ENCODE measurements around the gene NDUFS2.
A peak's percentile ranks its signal among the peaks of the same experiment; 100 is the strongest.

Gene NDUFS2

DNA sequence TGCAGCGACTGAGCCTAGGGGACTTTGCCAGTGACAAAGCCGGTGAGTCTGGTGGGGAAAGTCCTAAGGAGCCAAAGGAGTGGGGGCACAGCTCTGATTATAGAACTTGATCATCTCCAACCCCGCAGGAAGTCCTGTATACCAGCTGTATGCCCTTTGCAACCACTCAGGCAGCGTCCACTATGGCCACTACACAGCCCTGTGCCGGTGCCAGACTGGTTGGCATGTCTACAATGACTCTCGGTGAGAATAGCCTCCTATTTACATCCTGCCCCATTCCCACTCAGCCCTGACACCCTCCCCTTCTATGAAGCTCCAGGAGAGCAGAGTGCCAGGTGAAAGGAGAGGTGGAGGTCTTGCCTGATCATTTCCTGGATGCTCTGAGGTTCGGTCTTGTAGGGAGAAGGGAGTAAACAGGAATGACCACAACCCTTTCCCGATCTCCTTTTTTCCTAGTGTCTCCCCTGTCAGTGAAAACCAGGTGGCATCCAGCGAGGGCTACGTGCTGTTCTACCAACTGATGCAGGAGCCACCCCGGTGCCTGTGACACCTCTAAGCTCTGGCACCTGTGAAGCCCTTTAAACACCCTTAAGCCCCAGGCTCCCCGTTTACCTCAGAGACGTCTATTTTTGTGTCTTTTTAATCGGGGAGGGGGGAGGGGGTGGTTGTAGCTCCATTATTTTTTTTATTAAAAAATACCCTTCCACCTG, 37.1 kb upstream of the NDUFS2 start:
- Mint-ChIP-seq H3K4me1 (peaks cover 56% of the 10 kb centered on the region), H3K36me3 (ENCODE audit: insufficient read depth) (peaks cover 17% of the 10 kb centered on the region)

GRCh38 chr1:161165742-161166668, 36.2 kb upstream of the NDUFS2 start, which contains the start of gene PPOX:
TSS of gene PPOX (plus strand) at chr1:161166426. CDS start at chr1:161166848, 422 bp downstream.
- no peaks in the 10 kb centered on the region for H3K27me3 Mint-ChIP-seq
- ATAC-seq (replicated peaks; ENCODE audit: extremely low read depth, poor library complexity, severe bottlenecking): peak; percentile 92
- H3K4me1 Mint-ChIP-seq: peaks cover 55% of the 10 kb centered on the region
- peaks cover 20% of the 10 kb centered on the region for H3K36me3 Mint-ChIP-seq (ENCODE audit: insufficient read depth)
- peak within 1 kb of the TSS; percentile 76 for H3K4me3 Mint-ChIP-seq
- H3K27ac Mint-ChIP-seq (ENCODE audit: low read depth): peak within 1 kb of the TSS; percentile 98
- DNase-seq (ENCODE audit: low spot score in 2 of 2): peak; percentile 85 to 90
- H3K9me3 Mint-ChIP-seq: no peaks in the 10 kb centered on the region

More for the DNA sequence above, 37.1 kb upstream of the NDUFS2 start:
- peak overlapping the region; percentile 76 for H3K4me3 Mint-ChIP-seq
- peak overlapping the region; percentile 98 for H3K27ac Mint-ChIP-seq (ENCODE audit: low read depth)
- no peaks in the 10 kb centered on the region for H3K9me3 Mint-ChIP-seq
- ATAC-seq (replicated peaks; ENCODE audit: extremely low read depth, poor library complexity, severe bottlenecking) (no peak), DNase-seq (ENCODE audit: low spot score in 2 of 2) (no peak)
- no peaks in the 10 kb centered on the region for H3K27me3 Mint-ChIP-seq

- H3K4me3 Mint-ChIP-seq: peak overlapping the region; percentile 76
- H3K4me1 Mint-ChIP-seq: peaks cover 53% of the 10 kb centered on the region
- ATAC-seq (replicated peaks; ENCODE audit: extremely low read depth, poor library complexity, severe bottlenecking): no peak
- no peak for DNase-seq (ENCODE audit: low spot score in 2 of 2)
- peak overlapping the region; percentile 98 for H3K27ac Mint-ChIP-seq (ENCODE audit: low read depth)
- no peaks in the 10 kb centered on the region for H3K9me3 Mint-ChIP-seq
- no peaks in the 10 kb centered on the region for H3K27me3 Mint-ChIP-seq
- peaks cover 29% of the 10 kb centered on the region for H3K36me3 Mint-ChIP-seq (ENCODE audit: insufficient read depth)
Observed at GRCh38 chr1:161166669-161167548, 35.3 kb upstream of the NDUFS2 start.

- Mint-ChIP-seq H3K4me3 (peak overlapping the region; percentile 76), H3K4me1 (peaks cover 63% of the 10 kb centered on the region), H3K9me3 (no peaks in the 10 kb centered on the region), H3K27ac (ENCODE audit: low read depth) (no peak overlapping the region), H3K27me3 (no peaks in the 10 kb centered on the region), H3K36me3 (ENCODE audit: insufficient read depth) (peaks cover 41% of the 10 kb centered on the region)
- ATAC-seq (replicated peaks; ENCODE audit: extremely low read depth, poor library complexity, severe bottlenecking) (no peak), DNase-seq (ENCODE audit: low spot score in 2 of 2) (no peak)
Observed at GRCh38 chr1:161168906-161169305, 33.3 kb upstream of the NDUFS2 start.

DNA sequence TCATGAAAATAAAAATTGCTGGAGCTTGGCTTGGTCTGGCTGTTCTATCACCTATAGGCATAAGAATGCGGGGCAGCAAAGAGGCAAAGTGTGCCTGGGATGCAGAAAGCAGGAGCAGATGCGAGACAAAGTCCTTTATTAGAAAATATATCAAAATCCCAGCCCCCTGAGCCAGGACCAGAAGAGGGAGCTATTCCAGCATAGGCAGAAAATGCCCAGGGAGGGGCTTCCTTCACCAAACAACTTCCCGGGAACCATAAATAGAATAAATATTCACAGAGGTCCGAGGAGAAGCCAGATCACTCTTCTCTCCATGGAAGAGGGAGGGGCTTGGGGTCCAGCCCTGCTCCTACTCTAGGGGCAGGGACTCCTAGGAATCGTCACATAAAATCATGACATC, 31.0 kb upstream of the NDUFS2 start:
- DNase-seq (ENCODE audit: low spot score in 2 of 2): no peak
- H3K27me3 Mint-ChIP-seq: no peaks in the 10 kb centered on the region
- no peak for ATAC-seq (replicated peaks; ENCODE audit: extremely low read depth, poor library complexity, severe bottlenecking)
- H3K36me3 Mint-ChIP-seq (ENCODE audit: insufficient read depth): peaks cover 44% of the 10 kb centered on the region
- peaks cover 69% of the 10 kb centered on the region for H3K4me1 Mint-ChIP-seq
- no peaks in the 10 kb centered on the region for H3K9me3 Mint-ChIP-seq
- peak overlapping the region; percentile 73 for H3K27ac Mint-ChIP-seq (ENCODE audit: low read depth)
- H3K4me3 Mint-ChIP-seq: no peak overlapping the region

- H3K27me3 Mint-ChIP-seq: no peaks in the 10 kb centered on the region
- peak overlapping the region; percentile 73 for H3K27ac Mint-ChIP-seq (ENCODE audit: low read depth)
- ATAC-seq (replicated peaks; ENCODE audit: extremely low read depth, poor library complexity, severe bottlenecking) (no peak), DNase-seq (ENCODE audit: low spot score in 2 of 2) (no peak)
- H3K4me1 Mint-ChIP-seq: peaks cover 69% of the 10 kb centered on the region
- no peaks in the 10 kb centered on the region for H3K9me3 Mint-ChIP-seq
- H3K36me3 Mint-ChIP-seq (ENCODE audit: insufficient read depth): peaks cover 42% of the 10 kb centered on the region
- H3K4me3 Mint-ChIP-seq: no peak overlapping the region
Observed at GRCh38 chr1:161171696-161172095, 30.5 kb upstream of the NDUFS2 start.

GRCh38 chr1:161172349-161172748, 29.8 kb upstream of the NDUFS2 start:
- Mint-ChIP-seq H3K27ac (ENCODE audit: low read depth) (peak overlapping the region; percentile 71), H3K36me3 (ENCODE audit: insufficient read depth) (peaks cover 47% of the 10 kb centered on the region), H3K4me1 (peaks cover 70% of the 10 kb centered on the region), H3K4me3 (no peak overlapping the region), H3K9me3 (no peaks in the 10 kb centered on the region), H3K27me3 (no peaks in the 10 kb centered on the region)
- ATAC-seq (replicated peaks; ENCODE audit: extremely low read depth, poor library complexity, severe bottlenecking) (no peak), DNase-seq (ENCODE audit: low spot score in 2 of 2) (no peak)

- no peak overlapping the region for H3K4me3 Mint-ChIP-seq
- H3K4me1 Mint-ChIP-seq: peaks cover 73% of the 10 kb centered on the region
- no peaks in the 10 kb centered on the region for H3K27me3 Mint-ChIP-seq
- no peaks in the 10 kb centered on the region for H3K9me3 Mint-ChIP-seq
- no peak for DNase-seq (ENCODE audit: low spot score in 2 of 2)
- no peak for ATAC-seq (replicated peaks; ENCODE audit: extremely low read depth, poor library complexity, severe bottlenecking)
- H3K36me3 Mint-ChIP-seq (ENCODE audit: insufficient read depth): peaks cover 49% of the 10 kb centered on the region
- H3K27ac Mint-ChIP-seq (ENCODE audit: low read depth): no peak overlapping the region
Observed at GRCh38 chr1:161172776-161173376, 29.3 kb upstream of the NDUFS2 start.

- H3K4me1 Mint-ChIP-seq: peaks cover 70% of the 10 kb centered on the region
- H3K27ac Mint-ChIP-seq (ENCODE audit: low read depth): no peak overlapping the region
- H3K36me3 Mint-ChIP-seq (ENCODE audit: insufficient read depth): peaks cover 49% of the 10 kb centered on the region
Observed at GRCh38 chr1:161173711-161174110, 28.5 kb upstream of the NDUFS2 start.

DNA sequence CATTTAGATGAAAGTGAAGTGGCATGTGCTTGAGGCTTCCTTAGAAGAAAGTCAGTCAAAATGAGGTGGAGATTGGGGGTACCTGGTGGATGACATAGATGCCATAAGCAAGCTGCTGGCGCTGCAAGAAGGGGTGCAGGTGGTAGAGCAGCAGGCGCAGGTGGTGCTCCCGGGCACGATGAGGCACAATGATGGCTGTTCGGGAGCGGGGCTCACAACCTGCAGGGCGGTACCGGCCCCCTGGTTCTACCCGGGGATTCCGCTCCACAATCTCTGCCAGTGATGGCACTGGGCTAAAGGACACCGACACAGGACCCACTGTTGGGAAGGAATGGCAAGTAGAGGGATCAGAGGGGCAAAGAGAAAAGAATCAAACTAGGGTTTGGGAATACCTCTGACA, 27.3 kb upstream of the NDUFS2 start:
- H3K27ac Mint-ChIP-seq (ENCODE audit: low read depth): no peak overlapping the region
- DNase-seq (ENCODE audit: low spot score in 2 of 2): no peak
- no peaks in the 10 kb centered on the region for H3K9me3 Mint-ChIP-seq
- H3K4me1 Mint-ChIP-seq: peaks cover 70% of the 10 kb centered on the region
- no peak for ATAC-seq (replicated peaks; ENCODE audit: extremely low read depth, poor library complexity, severe bottlenecking)
- H3K36me3 Mint-ChIP-seq (ENCODE audit: insufficient read depth): peaks cover 50% of the 10 kb centered on the region
- H3K27me3 Mint-ChIP-seq: no peaks in the 10 kb centered on the region
- H3K4me3 Mint-ChIP-seq: peak overlapping the region; percentile 97

More at GRCh38 chr1:161173711-161174110, 28.5 kb upstream of the NDUFS2 start:
- Mint-ChIP-seq H3K4me3 (no peak overlapping the region), H3K27me3 (no peaks in the 10 kb centered on the region), H3K9me3 (no peaks in the 10 kb centered on the region)
- ATAC-seq (replicated peaks; ENCODE audit: extremely low read depth, poor library complexity, severe bottlenecking) (no peak), DNase-seq (ENCODE audit: low spot score in 2 of 2) (no peak)

DNA sequence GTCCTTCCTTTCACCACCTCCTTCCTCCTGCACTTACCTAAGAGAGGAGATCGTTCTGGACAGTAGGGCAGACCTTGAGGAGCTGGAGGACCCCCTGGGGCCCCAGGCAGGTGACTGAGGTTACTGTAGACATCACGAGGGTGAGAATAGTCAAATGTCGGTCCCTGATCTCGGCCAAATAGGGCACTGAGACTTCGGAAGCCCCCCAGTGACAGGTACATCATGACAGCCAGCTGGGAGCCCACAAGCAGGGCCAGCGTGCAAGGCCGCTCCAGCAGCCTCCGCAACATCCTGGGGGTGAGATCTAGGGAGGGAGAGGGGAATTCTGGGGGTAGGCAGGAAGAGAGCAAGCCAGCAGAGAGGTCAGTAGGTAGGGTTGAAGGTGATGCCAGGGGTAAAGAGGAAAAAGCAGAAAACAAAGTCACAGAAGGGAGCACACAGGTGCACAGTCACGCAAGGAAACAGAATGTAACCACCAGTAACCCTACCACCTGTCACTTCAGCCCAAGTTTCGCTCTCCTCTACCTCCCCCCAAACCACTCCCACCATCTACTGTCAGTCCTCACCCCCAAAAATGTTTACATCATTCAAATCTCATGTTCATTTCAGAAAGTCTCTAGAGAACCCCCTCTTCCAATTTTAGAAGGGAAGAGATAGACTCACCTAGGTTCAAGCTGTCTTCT, 26.3 kb upstream of the NDUFS2 start:
- H3K36me3 Mint-ChIP-seq (ENCODE audit: insufficient read depth): peaks cover 53% of the 10 kb centered on the region
- peak overlapping the region; percentile 97 for H3K4me3 Mint-ChIP-seq
- H3K27ac Mint-ChIP-seq (ENCODE audit: low read depth): peak overlapping the region; percentile 97
- H3K4me1 Mint-ChIP-seq: peaks cover 78% of the 10 kb centered on the region
- H3K27me3 Mint-ChIP-seq: no peaks in the 10 kb centered on the region
- H3K9me3 Mint-ChIP-seq: no peaks in the 10 kb centered on the region
- ATAC-seq (replicated peaks; ENCODE audit: extremely low read depth, poor library complexity, severe bottlenecking) (no peak), DNase-seq (ENCODE audit: low spot score in 2 of 2) (no peak)
